CD4-positive, alpha-beta T cell (primary cell): ENCODE results near the gene DCTPP1. TPM values are rescaled to one million over a fixed set of nuclear protein-coding genes. Genes with fewer than 3 reads are reported as not detected.

ENCODE experiments used
- ATAC-seq: fragments of 200-7000 bp; cut with Tn5 transposase; one replicate; pipeline ENCODE4 v1.10.0; 2022; ENCODE audit warnings: mild to moderate bottlenecking; ENCODE audit not compliant: poor library complexity
- CTCF ChIA-PET: fragments of 350-600 bp; sonication (Branson Sonifier 250); formaldehyde crosslinking; loops from one replicate; lab custom pipeline; 2021; ENCODE audit warnings: antibody characterized with exemption, inconsistent platforms; lab: Charles Lee
- POLR2A ChIA-PET: fragments of 350-600 bp; sonication (Branson Sonifier 250); formaldehyde crosslinking; loops from one replicate; lab custom pipeline; 2021; ENCODE audit warnings: antibody characterized with exemption, inconsistent platforms; lab: Charles Lee
- DNase-seq, 14 experiments: peaks; one replicate each; pipeline ENCODE4 v3.0.0-alpha.2; 2013 to 2020; ENCODE audit warnings: mixed read lengths in 2 of 14
- H3K27ac ChIP-seq, 2 donors: one replicate each; pipeline versions ENCODE4 v1.5.1 to v1.7.0; 2013; ENCODE audit warnings: low read length in 2 of 2, low read depth in 1 of 2, mild to moderate bottlenecking in 1 of 2
- H3K27me3 ChIP-seq, 2 experiments: 1 replicate in 1 of 2; 2 replicates in 1 of 2; pipeline versions ENCODE4 v1.6.1 to v1.7.0; 2013; ENCODE audit warnings: low read length in 2 of 2, control low read depth in 1 of 2, mild to moderate bottlenecking in 1 of 2, moderate library complexity in 1 of 2; ENCODE audit not compliant: insufficient read depth in 2 of 2, control insufficient read depth in 1 of 2
- H3K36me3 ChIP-seq: one replicate; pipeline ENCODE4 v1.6.1; 2013; ENCODE audit warnings: low read length, control low read depth; ENCODE audit not compliant: insufficient read depth
- H3K4me1 ChIP-seq: one replicate; pipeline ENCODE4 v1.6.1; 2013; ENCODE audit warnings: low read length, control low read depth; ENCODE audit not compliant: insufficient read depth
- H3K4me3 ChIP-seq: one replicate; pipeline ENCODE4 v1.5.1; 2013; ENCODE audit warnings: mild to moderate bottlenecking, low read length, moderate library complexity
- H3K9me3 ChIP-seq, 2 experiments: 1 replicate in 1 of 2; 2 replicates in 1 of 2; pipeline versions ENCODE4 v1.6.1 to v1.7.0; 2013; ENCODE audit warnings: low read length in 2 of 2, mild to moderate bottlenecking in 2 of 2, control low read depth in 1 of 2, moderate library complexity in 1 of 2; ENCODE audit not compliant: control insufficient read depth in 1 of 2, insufficient read depth in 1 of 2
- H3K27ac Mint-ChIP-seq: one replicate; pipeline ENCODE4 v1.8.0; 2020; ENCODE audit warnings: mixed read lengths
- H3K27me3 Mint-ChIP-seq: one replicate; pipeline ENCODE4 v1.8.0; 2021; ENCODE audit warnings: mixed read lengths
- H3K36me3 Mint-ChIP-seq: one replicate; pipeline ENCODE4 v1.8.0; 2021; ENCODE audit warnings: low read depth, mixed read lengths
- H3K4me1 Mint-ChIP-seq: one replicate; pipeline ENCODE4 v1.8.0; 2021; ENCODE audit warnings: low read depth, mixed read lengths
- H3K4me3 Mint-ChIP-seq: one replicate; pipeline ENCODE4 v1.8.0; 2020; ENCODE audit warnings: mild to moderate bottlenecking, mixed read lengths
- H3K9me3 Mint-ChIP-seq: one replicate; pipeline ENCODE4 v1.8.0; 2020; ENCODE audit warnings: mixed read lengths
- intact Hi-C, 2 experiments: fragments of 100-400 bp; cut with DNase I in 1 of 2; cut with micrococcal nuclease in 1 of 2; formaldehyde crosslinking; loops; one replicate each; pipeline versions ENCODE4 v1.15.1 to v1.9.0; 2023 to 2025; cut with DNase I, micrococcal nuclease
- total RNA-seq, 174 experiments: library from RNA in 2 of 174; stranded (reverse) in 2 of 174; gene quantifications; one replicate each; pipeline ENCODE4 v1.2.3 and lab custom pipeline; 2021 to 2026
- TF ChIP-seq, protein P1 (sequence below): fragments of 200-600 bp; IDR thresholded peaks from one replicate; pipeline ENCODE4 v1.8.0; 2022; ENCODE audit warnings: antibody characterized with exemption, mild to moderate bottlenecking

The DCTPP1 gene
- total RNA-seq, 2 experiments from 2014 or later = 5.4 to 6.5 TPM

DNA sequence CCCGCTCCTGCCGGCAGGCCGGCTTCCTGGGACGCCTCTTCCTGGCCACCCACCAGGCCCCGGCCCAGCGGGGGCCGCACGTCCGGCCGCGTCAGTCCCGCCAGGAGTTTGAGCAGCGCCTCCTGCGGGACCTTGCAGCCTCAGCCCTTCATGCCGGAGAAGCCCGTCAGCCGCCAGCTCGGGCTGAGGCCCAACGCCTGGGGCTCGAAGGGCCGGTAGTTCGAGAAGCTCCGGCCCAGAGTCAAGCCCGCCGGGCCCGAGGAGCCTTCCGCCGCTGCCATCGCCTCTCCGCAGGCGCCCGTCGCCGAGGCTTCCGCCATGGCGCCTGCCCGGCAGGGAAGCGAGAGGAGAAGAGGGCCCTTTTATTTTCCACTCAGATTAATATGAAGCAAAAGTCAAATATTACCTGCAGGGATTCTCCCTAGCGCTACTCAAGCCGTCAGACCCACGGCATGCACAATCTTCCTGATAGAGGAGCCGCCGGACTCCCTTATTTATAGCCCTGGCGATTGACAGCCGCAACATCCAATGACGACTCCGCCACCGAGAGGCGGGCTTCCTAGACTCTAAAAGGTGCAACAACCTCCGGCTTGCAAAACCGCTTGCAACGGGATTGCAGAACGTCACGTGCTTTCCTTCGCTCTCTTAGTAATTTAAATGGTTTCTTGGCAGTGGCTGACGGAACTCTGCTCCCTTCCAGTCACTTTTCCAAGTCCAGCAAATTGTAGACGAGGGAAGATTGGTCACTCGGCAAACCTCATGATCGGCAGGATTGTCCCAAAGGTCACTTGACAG is 15.8 kb upstream of the DCTPP1 start, which contains the start of gene SEPHS2:
SEPHS2 (minus strand) TSS at position 467 of the 795 bp plus-strand sequence; CDS start at position 320, 147 bp downstream.
- intact Hi-C loops = loop anchor here (1.0 to 5.0 kb wide), 8 partner anchors 15 to 187 kb away; partner anchors contain the start of genes DCTPP1 (in 2 of the 2), ITGAL (in 1 of the 2), ZNF747 (in 1 of the 2) and ZNF764 (in 1 of the 2)
- POLR2A ChIA-PET = interaction anchor here (0.6 to 4.5 kb wide), 11 partner anchors 10 to 213 kb away, joined by 3 to 25 read pairs (median 7); partner anchors contain the start of genes DCTPP1, FBRS, ITGAL and ZNF764
- TF ChIP-seq, protein P1, sequence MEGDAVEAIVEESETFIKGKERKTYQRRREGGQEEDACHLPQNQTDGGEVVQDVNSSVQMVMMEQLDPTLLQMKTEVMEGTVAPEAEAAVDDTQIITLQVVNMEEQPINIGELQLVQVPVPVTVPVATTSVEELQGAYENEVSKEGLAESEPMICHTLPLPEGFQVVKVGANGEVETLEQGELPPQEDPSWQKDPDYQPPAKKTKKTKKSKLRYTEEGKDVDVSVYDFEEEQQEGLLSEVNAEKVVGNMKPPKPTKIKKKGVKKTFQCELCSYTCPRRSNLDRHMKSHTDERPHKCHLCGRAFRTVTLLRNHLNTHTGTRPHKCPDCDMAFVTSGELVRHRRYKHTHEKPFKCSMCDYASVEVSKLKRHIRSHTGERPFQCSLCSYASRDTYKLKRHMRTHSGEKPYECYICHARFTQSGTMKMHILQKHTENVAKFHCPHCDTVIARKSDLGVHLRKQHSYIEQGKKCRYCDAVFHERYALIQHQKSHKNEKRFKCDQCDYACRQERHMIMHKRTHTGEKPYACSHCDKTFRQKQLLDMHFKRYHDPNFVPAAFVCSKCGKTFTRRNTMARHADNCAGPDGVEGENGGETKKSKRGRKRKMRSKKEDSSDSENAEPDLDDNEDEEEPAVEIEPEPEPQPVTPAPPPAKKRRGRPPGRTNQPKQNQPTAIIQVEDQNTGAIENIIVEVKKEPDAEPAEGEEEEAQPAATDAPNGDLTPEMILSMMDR = peak; percentile 16
- Histone ChIP-seq H3K36me3 (peaks cover 10% of the 10 kb centered on the region), H3K4me3 (peak within 1 kb of the TSS; percentile 83), H3K9me3 (no peaks in the 10 kb centered on the region), H3K27me3 (no peaks in the 10 kb centered on the region), H3K4me1 (peaks cover 37% of the 10 kb centered on the region), H3K27ac (peak within 1 kb of the TSS; percentile 76 to 88)
- peak within 1 kb of the TSS; percentile 96 for H3K4me3 Mint-ChIP-seq
- DNase-seq (peak; percentile 93 to 98 (median 96)), ATAC-seq (peak; percentile 97)
- peak within 1 kb of the TSS; percentile 89 for H3K27ac Mint-ChIP-seq
- peaks cover 26% of the 10 kb centered on the region for H3K36me3 Mint-ChIP-seq
- H3K4me1 Mint-ChIP-seq = peaks cover 44% of the 10 kb centered on the region
- H3K9me3 Mint-ChIP-seq = no peaks in the 10 kb centered on the region
- no peaks in the 10 kb centered on the region for H3K27me3 Mint-ChIP-seq
- CTCF ChIA-PET = interaction anchor here (0.9 to 1.5 kb wide), 4 partner anchors 16 to 90 kb away, joined by 3 to 8 read pairs (median 4); partner anchors contain the start of gene DCTPP1

DNA sequence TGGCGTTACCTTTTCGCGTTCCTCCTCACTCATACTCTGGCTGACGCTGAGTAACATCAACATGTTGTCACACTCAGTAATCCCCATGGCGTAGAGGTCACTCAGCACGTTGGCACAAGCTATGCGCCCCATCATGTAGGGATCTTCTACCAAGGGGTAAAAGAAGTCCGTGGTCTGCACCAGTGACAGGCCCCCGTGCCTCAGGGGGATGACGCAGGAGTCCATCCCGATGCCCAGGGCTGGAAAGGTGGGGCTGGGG is 15.2 kb upstream of the DCTPP1 start:
- Mint-ChIP-seq H3K4me3 (peak overlapping the region; percentile 96), H3K4me1 (peaks cover 39% of the 10 kb centered on the region), H3K27ac (peak overlapping the region; percentile 56), H3K27me3 (no peaks in the 10 kb centered on the region), H3K9me3 (no peaks in the 10 kb centered on the region), H3K36me3 (peaks cover 26% of the 10 kb centered on the region)
- ChIA-PET CTCF (interaction anchor here (0.9 to 1.6 kb wide), 4 partner anchors 15 to 78 kb away, joined by 3 to 8 read pairs (median 4); partner anchors contain the start of gene DCTPP1), POLR2A (interaction anchor here (0.6 to 4.5 kb wide), 11 partner anchors 9 to 213 kb away, joined by 3 to 25 read pairs (median 5); partner anchors contain the start of genes DCTPP1, FBRS, ITGAL and ZNF764)
- Histone ChIP-seq H3K36me3 (peaks cover 10% of the 10 kb centered on the region), H3K27me3 (no peaks in the 10 kb centered on the region), H3K27ac (peak overlapping the region; percentile 76 to 88), H3K9me3 (no peaks in the 10 kb centered on the region), H3K4me1 (peaks cover 32% of the 10 kb centered on the region), H3K4me3 (peak overlapping the region; percentile 83)
- no peak for ATAC-seq
- TF ChIP-seq, protein P1 = no peak
- intact Hi-C loops = loop anchor here (1.0 to 5.0 kb wide), 6 partner anchors 14 to 187 kb away; partner anchors contain the start of genes DCTPP1 (in 2 of the 2) and ZNF764 (in 1 of the 2)
- DNase-seq = no peak
